HEK293 (cell line): Measurements from ENCODE around the gene QPCT.
A peak's percentile ranks its signal among the peaks of the same experiment; 100 is the strongest.

ENCODE experiments used
- BCL11A ChIP-seq: fragments of 450-650 bp; formaldehyde crosslinking; IDR thresholded peaks from 2 replicates; pipeline ENCODE4 v1.5.1; 2016; ENCODE audit warnings: low read depth, missing biosample characterization, missing genetic modification characterization
- GFI1B ChIP-seq: fragments of 450-650 bp; formaldehyde crosslinking; IDR thresholded peaks from 2 replicates; pipeline ENCODE4 v1.5.1; 2016; ENCODE audit warnings: missing biosample characterization, missing genetic modification characterization
- GLIS2 ChIP-seq: fragments of 450-650 bp; formaldehyde crosslinking; IDR thresholded peaks from 2 replicates; pipeline ENCODE4 v1.5.1; 2016; ENCODE audit warnings: missing biosample characterization, missing genetic modification characterization
- OSR2 ChIP-seq: fragments of 450-650 bp; formaldehyde crosslinking; IDR thresholded peaks from 2 replicates; pipeline ENCODE4 v1.5.1; 2016; ENCODE audit warnings: missing biosample characterization, missing genetic modification characterization
- RBAK ChIP-seq: fragments of 450-650 bp; formaldehyde crosslinking; IDR thresholded peaks from 2 replicates; pipeline ENCODE4 v1.5.1; 2016; ENCODE audit warnings: missing biosample characterization, missing genetic modification characterization
- TRIM28 ChIP-seq: IDR thresholded peaks from 2 replicates; pipeline ENCODE4 v1.6.1; 2011; ENCODE audit warnings: low read length, control low read depth, borderline replicate concordance
- ZBTB1 ChIP-seq: fragments of 450-650 bp; formaldehyde crosslinking; IDR thresholded peaks from 2 replicates; pipeline ENCODE4 v1.5.1; 2016; ENCODE audit warnings: missing biosample characterization, missing genetic modification characterization
- ZBTB21 ChIP-seq: fragments of 450-650 bp; formaldehyde crosslinking; IDR thresholded peaks from 2 replicates; pipeline ENCODE4 v1.5.1; 2017; ENCODE audit warnings: missing biosample characterization, missing genetic modification characterization
- ZBTB48 ChIP-seq: fragments of 450-650 bp; formaldehyde crosslinking; IDR thresholded peaks from 2 replicates; pipeline ENCODE4 v1.5.1; 2016; ENCODE audit warnings: missing biosample characterization, missing genetic modification characterization
- ZFHX2 ChIP-seq: fragments of 450-650 bp; formaldehyde crosslinking; conservative IDR thresholded peaks from 2 replicates; pipeline ENCODE4 v1.5.1; 2016; ENCODE audit warnings: missing biosample characterization, missing genetic modification characterization
- ZFP69B ChIP-seq: fragments of 450-650 bp; formaldehyde crosslinking; IDR thresholded peaks from 2 replicates; pipeline ENCODE4 v1.5.1; 2016; ENCODE audit warnings: missing biosample characterization, missing genetic modification characterization
- ZNF114 ChIP-seq: fragments of 450-650 bp; formaldehyde crosslinking; IDR thresholded peaks from 2 replicates; pipeline ENCODE4 v1.5.0; 2017; ENCODE audit warnings: missing biosample characterization, missing genetic modification characterization
- ZNF138 ChIP-seq: fragments of 450-650 bp; formaldehyde crosslinking; IDR thresholded peaks from 2 replicates; pipeline ENCODE4 v1.5.1; 2016; ENCODE audit warnings: missing biosample characterization, missing genetic modification characterization, borderline replicate concordance
- ZNF174 ChIP-seq: fragments of 450-650 bp; formaldehyde crosslinking; IDR thresholded peaks from 2 replicates; pipeline ENCODE4 v1.5.0; 2017; ENCODE audit warnings: missing biosample characterization, mild to moderate bottlenecking, missing genetic modification characterization
- ZNF529 ChIP-seq: fragments of 450-650 bp; formaldehyde crosslinking; IDR thresholded peaks from 2 replicates; pipeline ENCODE4 v1.5.1; 2017; ENCODE audit warnings: missing genetic modification characterization, missing biosample characterization; ENCODE audit not compliant: insufficient replicate concordance
- ZNF530 ChIP-seq: fragments of 450-650 bp; formaldehyde crosslinking; IDR thresholded peaks from 2 replicates; pipeline ENCODE4 v1.5.1; 2016; ENCODE audit warnings: low read depth, missing biosample characterization, missing genetic modification characterization
- ZNF549 ChIP-seq: fragments of 450-650 bp; IDR thresholded peaks from 2 replicates; pipeline ENCODE4 v1.5.1; 2018; ENCODE audit warnings: missing biosample characterization, missing genetic modification characterization, mild to moderate bottlenecking, inconsistent platforms, moderate library complexity
- ZNF596 ChIP-seq: fragments of 450-650 bp; IDR thresholded peaks from 2 replicates; pipeline ENCODE4 v1.5.0; 2018; ENCODE audit warnings: missing biosample characterization, mild to moderate bottlenecking, missing genetic modification characterization, moderate library complexity
- ZNF600 ChIP-seq: fragments of 450-650 bp; formaldehyde crosslinking; IDR thresholded peaks from 2 replicates; pipeline ENCODE4 v1.5.1; 2016; ENCODE audit warnings: missing biosample characterization, missing genetic modification characterization
- ZNF629 ChIP-seq: fragments of 450-650 bp; formaldehyde crosslinking; IDR thresholded peaks from 2 replicates; pipeline ENCODE4 v1.5.1; 2017; ENCODE audit warnings: missing biosample characterization, missing genetic modification characterization
- ZNF654 ChIP-seq: fragments of 450-650 bp; formaldehyde crosslinking; IDR thresholded peaks from 2 replicates; pipeline ENCODE4 v1.5.1; 2016; ENCODE audit warnings: low read depth, missing biosample characterization, missing genetic modification characterization
- ZNF658 ChIP-seq: fragments of 450-650 bp; formaldehyde crosslinking; IDR thresholded peaks from 2 replicates; pipeline ENCODE4; 2016; ENCODE audit warnings: missing biosample characterization, missing genetic modification characterization
- ZNF664 ChIP-seq: fragments of 450-650 bp; formaldehyde crosslinking; IDR thresholded peaks from 2 replicates; pipeline ENCODE4 v1.5.1; 2016; ENCODE audit warnings: missing biosample characterization, missing genetic modification characterization
- ZNF777 ChIP-seq: fragments of 450-650 bp; formaldehyde crosslinking; IDR thresholded peaks from 2 replicates; pipeline ENCODE4 v1.5.1; 2017; ENCODE audit warnings: missing biosample characterization, missing genetic modification characterization, borderline replicate concordance
- ZNF843 ChIP-seq: fragments of 450-650 bp; formaldehyde crosslinking; IDR thresholded peaks from 2 replicates; pipeline ENCODE4 v1.5.1; 2016; ENCODE audit warnings: missing biosample characterization, missing genetic modification characterization
- TF ChIP-seq, protein P1 (sequence below): fragments of 450-650 bp; formaldehyde crosslinking; IDR thresholded peaks from 2 replicates; pipeline ENCODE4 v1.5.1; 2016; ENCODE audit warnings: missing biosample characterization, missing genetic modification characterization
- TF ChIP-seq, protein P2 (sequence below): fragments of 450-650 bp; formaldehyde crosslinking; IDR thresholded peaks from 2 replicates; pipeline ENCODE4 v1.5.1; 2017; ENCODE audit warnings: missing biosample characterization, missing genetic modification characterization
- TF ChIP-seq, protein P3 (sequence below): fragments of 450-650 bp; IDR thresholded peaks from 2 replicates; pipeline ENCODE4 v1.5.1; 2018; ENCODE audit warnings: missing biosample characterization, missing genetic modification characterization
- TF ChIP-seq, protein P4 (sequence below): IDR thresholded peaks from 2 replicates; pipeline ENCODE4 v1.6.1; 2011; ENCODE audit warnings: mild to moderate bottlenecking, low read depth, low read length, borderline replicate concordance
- TF ChIP-seq, protein P5 (sequence below): fragments of 450-650 bp; formaldehyde crosslinking; conservative IDR thresholded peaks from 2 replicates; pipeline ENCODE4 v1.5.1; 2016; ENCODE audit warnings: low read depth, missing biosample characterization, missing genetic modification characterization

The QPCT gene

DNA sequence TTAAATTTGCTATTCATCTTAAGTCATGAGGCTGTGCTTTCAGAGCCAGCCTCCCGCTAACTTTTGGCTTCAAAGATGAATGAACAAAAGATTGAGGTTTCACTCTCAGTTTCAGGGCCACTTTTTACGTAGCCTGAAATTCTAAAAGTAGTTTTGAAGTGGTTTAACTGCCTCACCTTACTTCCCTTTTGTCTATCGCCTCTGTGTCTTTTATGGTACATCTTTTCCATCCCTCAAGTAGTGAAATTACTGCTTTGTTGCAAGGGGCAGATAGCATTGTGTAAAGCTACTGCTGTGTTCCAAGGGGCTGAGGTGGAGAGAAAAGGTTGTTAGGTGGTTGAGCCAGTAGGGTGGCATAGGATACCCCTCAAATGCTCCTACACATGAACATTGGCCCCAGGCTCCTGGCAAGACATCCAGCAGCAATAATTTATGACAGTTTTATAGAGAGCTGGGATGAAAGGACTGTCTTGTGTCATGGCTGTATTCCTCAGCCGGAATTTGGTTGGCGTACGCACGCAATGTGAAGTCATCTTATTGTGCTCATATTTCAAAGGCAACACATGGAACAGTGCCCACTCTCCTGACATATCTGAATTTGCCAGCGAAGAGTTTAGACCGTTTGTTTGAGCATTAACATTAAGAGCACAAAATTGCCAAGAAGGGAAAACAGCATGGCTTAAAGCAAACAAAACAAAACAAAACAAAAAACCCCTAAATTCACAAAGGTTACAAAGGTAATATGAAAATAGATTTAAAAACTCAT lies 32.2 kb downstream of the QPCT start (continued):
- TF ChIP-seq, protein P1, sequence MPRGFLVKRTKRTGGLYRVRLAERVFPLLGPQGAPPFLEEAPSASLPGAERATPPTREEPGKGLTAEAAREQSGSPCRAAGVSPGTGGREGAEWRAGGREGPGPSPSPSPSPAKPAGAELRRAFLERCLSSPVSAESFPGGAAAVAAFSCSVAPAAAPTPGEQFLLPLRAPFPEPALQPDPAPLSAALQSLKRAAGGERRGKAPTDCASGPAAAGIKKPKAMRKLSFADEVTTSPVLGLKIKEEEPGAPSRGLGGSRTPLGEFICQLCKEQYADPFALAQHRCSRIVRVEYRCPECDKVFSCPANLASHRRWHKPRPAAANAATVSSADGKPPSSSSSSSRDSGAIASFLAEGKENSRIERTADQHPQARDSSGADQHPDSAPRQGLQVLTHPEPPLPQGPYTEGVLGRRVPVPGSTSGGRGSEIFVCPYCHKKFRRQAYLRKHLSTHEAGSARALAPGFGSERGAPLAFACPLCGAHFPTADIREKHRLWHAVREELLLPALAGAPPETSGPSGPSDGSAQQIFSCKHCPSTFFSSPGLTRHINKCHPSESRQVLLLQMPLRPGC (tag by site-specific recombination): peak; percentile 98
- TF ChIP-seq ZNF138 (tag by site-specific recombination) (no peak), ZNF174 (tag by site-specific recombination) (no peak), ZNF549 (no peak), ZBTB21 (tag by site-specific recombination) (peak; percentile 86), ZNF596 (tag by site-specific recombination) (no peak), ZNF529 (tag by site-specific recombination) (no peak), ZBTB1 (no peak), ZNF843 (tag by site-specific recombination) (peak; percentile 99), ZNF629 (tag by site-specific recombination) (peak; percentile 95), ZNF530 (tag by site-specific recombination) (no peak), ZNF114 (no peak), BCL11A (tag by site-specific recombination) (peak; percentile 91), ZNF600 (tag by site-specific recombination) (0 out of 2 replicates have a peak, but pooled peaks have one; percentile 22), TRIM28 (no peak), GFI1B (tag by site-specific recombination) (no peak; the same call in 1 of the 2 replicates), RBAK (tag by site-specific recombination) (no peak), ZNF658 (tag by site-specific recombination) (no peak), ZNF654 (tag by site-specific recombination) (0 out of 2 replicates have a peak, but pooled peaks have one; percentile 8), ZFHX2 (tag by site-specific recombination) (peak; percentile 62), OSR2 (tag by site-specific recombination) (peak; percentile 72), ZBTB48 (tag by site-specific recombination) (peak; percentile 81), ZNF664 (tag by site-specific recombination) (peak; percentile 60; the same call in 1 of the 2 replicates), GLIS2 (tag by site-specific recombination) (no peak; the same call in 1 of the 2 replicates), ZNF777 (tag by site-specific recombination) (no peak), ZFP69B (tag by site-specific recombination) (peak; percentile 91)
- TF ChIP-seq, protein P2, sequence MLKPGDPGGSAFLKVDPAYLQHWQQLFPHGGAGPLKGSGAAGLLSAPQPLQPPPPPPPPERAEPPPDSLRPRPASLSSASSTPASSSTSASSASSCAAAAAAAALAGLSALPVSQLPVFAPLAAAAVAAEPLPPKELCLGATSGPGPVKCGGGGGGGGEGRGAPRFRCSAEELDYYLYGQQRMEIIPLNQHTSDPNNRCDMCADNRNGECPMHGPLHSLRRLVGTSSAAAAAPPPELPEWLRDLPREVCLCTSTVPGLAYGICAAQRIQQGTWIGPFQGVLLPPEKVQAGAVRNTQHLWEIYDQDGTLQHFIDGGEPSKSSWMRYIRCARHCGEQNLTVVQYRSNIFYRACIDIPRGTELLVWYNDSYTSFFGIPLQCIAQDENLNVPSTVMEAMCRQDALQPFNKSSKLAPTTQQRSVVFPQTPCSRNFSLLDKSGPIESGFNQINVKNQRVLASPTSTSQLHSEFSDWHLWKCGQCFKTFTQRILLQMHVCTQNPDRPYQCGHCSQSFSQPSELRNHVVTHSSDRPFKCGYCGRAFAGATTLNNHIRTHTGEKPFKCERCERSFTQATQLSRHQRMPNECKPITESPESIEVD: peak; percentile 93
- TF ChIP-seq, protein P3, sequence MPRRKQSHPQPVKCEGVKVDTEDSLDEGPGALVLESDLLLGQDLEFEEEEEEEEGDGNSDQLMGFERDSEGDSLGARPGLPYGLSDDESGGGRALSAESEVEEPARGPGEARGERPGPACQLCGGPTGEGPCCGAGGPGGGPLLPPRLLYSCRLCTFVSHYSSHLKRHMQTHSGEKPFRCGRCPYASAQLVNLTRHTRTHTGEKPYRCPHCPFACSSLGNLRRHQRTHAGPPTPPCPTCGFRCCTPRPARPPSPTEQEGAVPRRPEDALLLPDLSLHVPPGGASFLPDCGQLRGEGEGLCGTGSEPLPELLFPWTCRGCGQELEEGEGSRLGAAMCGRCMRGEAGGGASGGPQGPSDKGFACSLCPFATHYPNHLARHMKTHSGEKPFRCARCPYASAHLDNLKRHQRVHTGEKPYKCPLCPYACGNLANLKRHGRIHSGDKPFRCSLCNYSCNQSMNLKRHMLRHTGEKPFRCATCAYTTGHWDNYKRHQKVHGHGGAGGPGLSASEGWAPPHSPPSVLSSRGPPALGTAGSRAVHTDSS (tag by site-specific recombination): peak; percentile 49; the same call in 1 of the 2 replicates
- TF ChIP-seq, protein P4, sequence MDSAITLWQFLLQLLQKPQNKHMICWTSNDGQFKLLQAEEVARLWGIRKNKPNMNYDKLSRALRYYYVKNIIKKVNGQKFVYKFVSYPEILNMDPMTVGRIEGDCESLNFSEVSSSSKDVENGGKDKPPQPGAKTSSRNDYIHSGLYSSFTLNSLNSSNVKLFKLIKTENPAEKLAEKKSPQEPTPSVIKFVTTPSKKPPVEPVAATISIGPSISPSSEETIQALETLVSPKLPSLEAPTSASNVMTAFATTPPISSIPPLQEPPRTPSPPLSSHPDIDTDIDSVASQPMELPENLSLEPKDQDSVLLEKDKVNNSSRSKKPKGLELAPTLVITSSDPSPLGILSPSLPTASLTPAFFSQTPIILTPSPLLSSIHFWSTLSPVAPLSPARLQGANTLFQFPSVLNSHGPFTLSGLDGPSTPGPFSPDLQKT: no peak
- TF ChIP-seq, protein P5, sequence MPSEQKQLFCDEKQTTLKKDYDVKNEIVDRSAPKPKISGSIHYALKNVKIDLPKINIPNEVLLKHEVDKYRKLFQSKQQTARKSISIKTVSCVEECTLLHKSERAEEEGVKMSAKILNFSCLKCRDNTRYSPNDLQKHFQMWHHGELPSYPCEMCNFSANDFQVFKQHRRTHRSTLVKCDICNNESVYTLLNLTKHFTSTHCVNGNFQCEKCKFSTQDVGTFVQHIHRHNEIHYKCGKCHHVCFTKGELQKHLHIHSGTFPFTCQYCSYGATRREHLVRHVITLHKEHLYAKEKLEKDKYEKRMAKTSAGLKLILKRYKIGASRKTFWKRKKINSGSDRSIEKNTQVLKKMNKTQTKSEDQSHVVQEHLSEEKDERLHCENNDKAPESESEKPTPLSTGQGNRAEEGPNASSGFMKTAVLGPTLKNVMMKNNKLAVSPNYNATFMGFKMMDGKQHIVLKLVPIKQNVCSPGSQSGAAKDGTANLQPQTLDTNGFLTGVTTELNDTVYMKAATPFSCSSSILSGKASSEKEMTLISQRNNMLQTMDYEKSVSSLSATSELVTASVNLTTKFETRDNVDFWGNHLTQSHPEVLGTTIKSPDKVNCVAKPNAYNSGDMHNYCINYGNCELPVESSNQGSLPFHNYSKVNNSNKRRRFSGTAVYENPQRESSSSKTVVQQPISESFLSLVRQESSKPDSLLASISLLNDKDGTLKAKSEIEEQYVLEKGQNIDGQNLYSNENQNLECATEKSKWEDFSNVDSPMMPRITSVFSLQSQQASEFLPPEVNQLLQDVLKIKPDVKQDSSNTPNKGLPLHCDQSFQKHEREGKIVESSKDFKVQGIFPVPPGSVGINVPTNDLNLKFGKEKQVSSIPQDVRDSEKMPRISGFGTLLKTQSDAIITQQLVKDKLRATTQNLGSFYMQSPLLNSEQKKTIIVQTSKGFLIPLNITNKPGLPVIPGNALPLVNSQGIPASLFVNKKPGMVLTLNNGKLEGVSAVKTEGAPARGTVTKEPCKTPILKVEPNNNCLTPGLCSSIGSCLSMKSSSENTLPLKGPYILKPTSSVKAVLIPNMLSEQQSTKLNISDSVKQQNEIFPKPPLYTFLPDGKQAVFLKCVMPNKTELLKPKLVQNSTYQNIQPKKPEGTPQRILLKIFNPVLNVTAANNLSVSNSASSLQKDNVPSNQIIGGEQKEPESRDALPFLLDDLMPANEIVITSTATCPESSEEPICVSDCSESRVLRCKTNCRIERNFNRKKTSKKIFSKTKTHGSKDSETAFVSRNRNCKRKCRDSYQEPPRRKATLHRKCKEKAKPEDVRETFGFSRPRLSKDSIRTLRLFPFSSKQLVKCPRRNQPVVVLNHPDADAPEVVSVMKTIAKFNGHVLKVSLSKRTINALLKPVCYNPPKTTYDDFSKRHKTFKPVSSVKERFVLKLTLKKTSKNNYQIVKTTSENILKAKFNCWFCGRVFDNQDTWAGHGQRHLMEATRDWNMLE (tag by site-specific recombination): peak; percentile 61
